ENCODE measurements around the gene MFNG.

- TF ChIP-seq CTCF (IDR thresholded peaks at IDR 0.05) (peak in 2 of 3 donors; percentile 71 to 84), POLR2AphosphoS5 (IDR thresholded peaks at IDR 0.05) (no peak), POLR2A (IDR thresholded peaks at IDR 0.05) (no peak)
Observed at GRCh38 chr22:37457093-37457893, 28.9 kb downstream of the MFNG start.
